DMS79 treated with DMSO at 0.1 percent for 48 hours (cell line): Measurements from ENCODE around the gene CCDC134.
A peak's percentile ranks its signal among the peaks of the same experiment; 100 is the strongest.
"Not testable (repeated sequence)": the region's sequence is repeated elsewhere in the genome, so short reads cannot be mapped to it uniquely, and the experiment has no call there.

Experiments
- DNase-seq: peaks from one replicate; lab custom pipeline; 2025; lab: John Stamatoyannopoulos, UW

Gene CCDC134

DNA sequence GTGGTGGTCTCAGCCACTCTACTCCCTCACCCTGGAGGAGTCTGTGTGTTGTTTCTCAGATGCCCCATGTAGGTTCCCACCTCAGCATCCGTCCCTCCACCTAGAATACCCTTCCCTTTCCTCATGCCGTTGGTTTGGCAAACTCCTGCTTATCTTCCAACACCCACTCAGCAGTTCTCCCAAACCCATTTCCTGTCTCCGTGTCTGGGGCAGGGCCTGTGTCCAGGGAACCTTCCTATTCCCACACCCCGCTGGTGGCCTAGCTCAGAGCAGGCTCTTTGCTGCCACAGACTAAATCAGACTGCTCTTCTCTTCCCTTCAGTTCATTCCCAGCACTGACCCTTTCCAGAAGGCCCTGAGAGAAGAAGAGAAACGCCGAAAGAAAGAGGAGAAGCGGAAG lies 24.9 kb downstream of the CCDC134 start:
- no peak for DNase-seq

- no peak for DNase-seq
Measured at GRCh38 chr22:41826021-41826420, 25.5 kb downstream of the CCDC134 start.

DNA sequence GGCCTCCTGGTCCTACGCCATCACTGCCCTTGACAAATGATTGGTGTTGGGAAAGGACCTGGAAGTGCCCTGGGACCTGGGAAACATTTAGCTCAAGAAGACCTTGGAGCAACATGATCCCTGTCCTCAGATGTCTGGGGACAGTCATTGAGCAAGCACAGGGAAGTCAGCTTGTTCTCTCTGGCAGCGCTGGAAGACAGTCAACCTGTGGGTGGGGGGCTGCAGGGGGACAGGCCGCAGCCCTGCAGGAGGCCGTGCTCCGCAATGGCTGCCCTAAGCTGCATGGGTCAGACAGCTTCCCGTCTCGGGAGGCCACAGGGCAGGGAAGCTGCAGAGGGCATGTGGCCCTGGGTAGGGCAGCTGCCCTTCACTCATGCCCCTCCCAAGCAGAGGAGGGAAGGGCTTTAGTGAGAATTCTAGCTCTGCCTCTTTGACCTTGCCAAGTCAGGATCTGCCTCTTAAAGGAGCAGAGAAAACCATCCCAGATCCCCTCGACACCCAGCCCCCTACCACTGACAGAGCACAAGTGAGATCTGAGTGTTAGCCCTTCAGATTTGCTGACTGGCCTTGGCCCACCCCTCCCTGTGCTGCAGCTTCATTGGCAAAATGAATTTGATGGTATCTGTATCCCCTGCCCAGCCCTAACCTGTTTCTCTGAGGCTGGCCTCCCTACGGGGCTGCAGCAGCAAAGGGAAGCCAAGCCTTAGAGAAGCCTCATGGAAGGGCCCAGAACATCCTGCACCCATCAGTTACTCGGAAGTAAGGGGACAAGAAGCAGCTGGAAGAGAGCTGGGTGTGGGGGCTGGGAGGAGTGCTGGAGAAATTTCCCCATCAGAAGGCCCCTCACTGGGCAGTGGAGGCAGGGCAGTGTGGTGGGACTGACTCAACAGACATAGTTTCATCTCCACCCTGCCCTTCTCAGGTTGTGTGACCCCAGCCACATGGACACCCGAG lies 26.2 kb downstream of the CCDC134 start:
- DNase-seq = no peak

- DNase-seq = no peak
Measured at GRCh38 chr22:41827671-41828070, 27.2 kb downstream of the CCDC134 start.

- DNase-seq = no peak
Measured at GRCh38 chr22:41828516-41828915, 28.0 kb downstream of the CCDC134 start.

DNA sequence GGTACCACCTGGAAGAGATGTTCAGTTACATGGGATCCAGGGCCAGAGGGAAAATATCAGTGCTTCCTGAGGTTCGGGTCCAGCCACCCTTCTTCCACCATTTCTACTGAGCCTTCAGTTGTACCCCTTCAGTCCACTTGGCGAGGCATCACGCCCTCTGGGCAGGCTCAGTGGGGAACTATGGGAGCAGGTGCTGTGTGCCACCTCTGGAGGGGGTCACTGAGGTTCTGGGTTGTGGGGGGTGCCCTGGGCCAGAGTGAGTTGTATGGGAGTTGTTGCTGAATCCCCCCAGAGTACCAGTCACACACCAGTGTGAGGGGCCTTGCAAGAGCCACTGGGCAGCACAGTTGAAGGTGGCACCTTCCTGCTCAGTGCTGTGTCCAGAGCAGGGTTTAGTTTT lies 29.7 kb downstream of the CCDC134 start:
- DNase-seq = no peak

GRCh38 chr22:41831383-41831782 lies 30.9 kb downstream of the CCDC134 start:
- DNase-seq = no peak

DNA sequence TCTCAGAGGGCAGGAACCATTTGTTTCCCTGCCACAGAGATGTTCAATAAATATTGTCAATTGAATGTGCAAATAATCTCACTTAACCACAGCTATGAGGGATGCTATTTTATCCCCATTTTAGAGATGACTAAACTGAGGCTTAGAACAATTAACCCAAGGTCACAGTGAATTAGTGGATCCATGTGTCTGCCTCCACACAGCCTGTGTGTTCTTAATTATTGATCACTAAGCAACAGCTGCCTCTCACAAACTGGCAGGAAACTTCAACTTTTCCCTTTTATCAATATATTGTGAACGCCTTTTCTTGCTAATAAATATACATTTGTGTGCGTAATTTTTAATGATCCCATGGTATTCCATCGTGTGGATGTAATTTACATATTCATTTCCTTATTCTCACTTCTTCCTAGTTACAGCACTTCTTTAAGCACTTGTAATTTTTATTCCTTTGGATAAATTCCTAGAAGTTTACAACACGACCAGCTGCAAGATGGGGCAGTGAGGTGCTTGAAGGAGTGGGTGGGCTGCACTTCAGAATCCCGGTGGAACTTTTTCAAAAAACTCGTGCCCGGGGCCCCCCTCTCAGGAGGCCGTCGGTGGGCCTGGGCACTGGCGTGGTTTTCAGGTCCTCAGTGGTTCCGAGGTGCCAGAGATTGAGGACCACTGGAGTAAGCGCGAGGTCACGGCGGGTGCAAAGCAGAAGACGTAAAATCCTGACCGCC lies 31.5 kb downstream of the CCDC134 start:
- no peak for DNase-seq

DNA sequence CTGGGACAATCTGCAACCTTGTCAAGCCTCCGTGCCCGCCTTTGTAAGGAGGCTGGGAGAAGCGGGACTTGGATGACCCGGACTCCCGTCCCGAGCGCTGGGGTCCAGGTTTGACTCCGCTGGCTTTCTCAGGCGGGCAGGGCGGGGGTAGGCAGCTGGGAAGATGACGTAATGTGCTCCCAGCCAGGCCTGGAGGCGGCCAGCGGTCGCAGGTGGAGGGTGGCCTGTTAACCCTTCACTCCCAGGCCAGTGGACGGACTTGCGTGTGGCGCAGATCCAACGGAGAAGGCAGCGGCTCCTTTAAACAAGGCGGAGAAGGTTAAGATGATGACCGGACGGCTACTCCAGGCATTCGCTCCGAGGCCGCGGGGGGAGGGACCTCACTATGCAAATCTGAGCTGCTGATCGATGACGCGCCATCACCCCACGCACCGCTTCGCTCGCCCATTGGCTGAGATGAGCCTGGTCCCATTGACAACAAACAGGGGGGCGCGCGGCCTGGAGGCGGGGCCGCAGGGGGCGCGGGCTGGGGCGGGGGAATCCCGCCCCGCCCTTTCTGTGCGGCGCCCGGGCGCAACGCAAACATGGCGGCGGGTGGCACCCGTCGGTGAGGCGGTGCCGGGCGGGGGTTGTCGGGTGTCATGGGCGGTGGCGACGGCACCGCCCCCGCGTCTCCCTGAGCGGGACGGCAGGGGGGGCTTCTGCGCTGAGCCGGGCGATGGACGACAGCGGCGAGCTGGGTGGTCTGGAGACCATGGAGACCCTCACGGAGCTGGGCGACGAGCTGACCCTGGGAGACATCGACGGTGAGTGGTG lies 32.3 kb downstream of the CCDC134 start, which contains the start of gene SREBF2:
SREBF2 (plus strand) TSS at position 553 of the 816 bp plus-strand sequence; CDS start at position 719, 166 bp downstream.
- peak; percentile 91 for DNase-seq

- no peak for DNase-seq
Measured at GRCh38 chr22:41833369-41834004, 33.0 kb downstream of the CCDC134 start.

DNA sequence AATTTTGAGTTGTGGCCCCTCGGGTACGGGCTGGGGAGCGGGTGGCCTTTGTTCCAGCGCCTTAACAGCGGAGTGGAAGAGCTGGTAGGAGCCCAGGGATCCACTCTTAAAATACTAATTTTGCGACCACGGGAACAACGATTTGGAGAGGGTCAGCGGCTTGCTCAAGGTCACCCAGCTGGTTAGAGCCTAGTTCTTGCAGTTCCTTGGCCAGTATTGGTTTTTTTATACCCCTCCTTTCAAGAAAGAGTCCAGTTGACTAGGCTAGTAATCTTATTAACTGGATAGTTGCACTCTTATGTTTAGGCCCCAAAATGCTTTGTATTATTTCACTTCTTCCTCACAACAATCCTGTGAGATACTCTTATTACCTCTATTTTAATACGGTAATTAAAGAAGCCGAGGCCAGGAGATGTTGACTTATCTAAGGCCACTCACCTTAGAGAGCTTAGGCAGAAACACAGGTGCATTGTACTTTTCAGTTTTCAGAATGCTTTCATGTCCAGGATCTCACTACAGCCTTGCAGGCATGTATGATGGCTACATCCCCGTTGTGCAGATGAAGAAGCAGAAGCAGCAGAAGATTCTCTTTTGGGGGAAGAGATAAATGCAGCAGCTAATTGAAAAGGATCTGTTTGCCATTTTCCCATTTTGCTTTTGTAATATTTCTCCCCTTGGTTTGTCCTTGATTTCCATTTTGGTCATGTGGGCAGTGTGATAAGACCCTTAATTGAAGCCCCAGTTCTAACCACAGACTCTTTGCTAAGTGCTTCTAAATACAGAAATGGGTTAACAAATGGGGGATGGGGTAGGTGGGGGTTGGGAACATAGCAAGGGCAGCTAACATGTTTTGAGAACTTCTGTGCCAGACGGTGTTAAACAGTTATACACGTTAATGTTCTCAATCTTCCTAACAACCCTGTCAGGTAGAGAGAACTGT lies 33.8 kb downstream of the CCDC134 start:
- DNase-seq = no peak

GRCh38 chr22:41835462-41835861 lies 35.0 kb downstream of the CCDC134 start:
- not testable (repeated sequence) for DNase-seq

GRCh38 chr22:41836551-41836950 lies 36.1 kb downstream of the CCDC134 start:
- DNase-seq = no peak

GRCh38 chr22:41838842-41839618 lies 38.6 kb downstream of the CCDC134 start:
- DNase-seq = no peak

DNA sequence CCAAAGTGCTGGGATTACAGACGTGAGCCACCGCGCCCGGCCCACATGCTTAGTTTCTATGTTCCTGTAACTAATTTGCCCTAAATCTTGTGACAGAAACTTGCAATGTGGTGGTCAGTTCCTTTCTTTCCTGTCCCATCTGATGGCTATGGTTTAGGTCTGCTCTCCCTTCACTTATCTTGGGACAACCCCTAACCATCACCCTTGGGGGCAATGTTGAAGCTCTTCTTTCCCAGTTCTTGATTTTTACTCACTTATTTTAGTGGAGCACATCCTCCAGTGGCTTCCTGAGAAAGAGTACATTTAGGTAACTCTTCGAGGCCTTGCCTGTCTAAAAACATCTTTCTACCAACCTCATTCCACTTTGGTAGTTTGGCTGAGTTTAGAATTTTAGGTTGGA lies 39.7 kb downstream of the CCDC134 start:
- no peak for DNase-seq

DNA sequence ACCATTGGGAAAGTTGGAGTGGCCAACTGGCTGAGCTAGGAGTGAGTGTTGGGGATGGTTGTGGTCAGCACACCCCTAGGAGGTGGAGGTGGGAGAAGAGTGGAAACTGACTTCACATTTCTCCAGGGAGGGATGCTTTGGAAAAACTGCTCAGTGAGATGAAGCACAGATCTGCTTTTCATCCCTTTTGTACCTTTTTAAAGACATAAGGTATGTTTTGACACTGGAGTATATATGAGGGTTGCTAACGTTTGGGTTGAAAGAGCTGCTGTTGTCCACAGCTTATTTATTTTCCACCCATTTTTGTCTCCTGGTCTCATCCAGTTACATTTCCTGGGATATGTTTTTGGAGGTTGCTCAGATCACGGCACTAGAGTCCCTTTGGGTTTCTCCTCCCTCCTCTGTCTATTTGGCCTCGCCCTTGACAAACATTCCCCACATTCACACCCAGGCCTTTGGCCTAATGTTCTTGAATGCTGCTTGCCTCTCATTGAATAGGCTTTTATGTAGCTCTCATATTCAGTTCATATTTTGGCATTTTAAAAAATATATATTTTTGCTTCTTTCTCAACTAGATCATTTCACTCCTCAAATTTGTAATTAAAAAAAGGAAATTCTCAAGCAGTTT lies 40.7 kb downstream of the CCDC134 start:
- DNase-seq = no peak

GRCh38 chr22:41842996-41843970 lies 42.8 kb downstream of the CCDC134 start:
- DNase-seq = no peak

DNA sequence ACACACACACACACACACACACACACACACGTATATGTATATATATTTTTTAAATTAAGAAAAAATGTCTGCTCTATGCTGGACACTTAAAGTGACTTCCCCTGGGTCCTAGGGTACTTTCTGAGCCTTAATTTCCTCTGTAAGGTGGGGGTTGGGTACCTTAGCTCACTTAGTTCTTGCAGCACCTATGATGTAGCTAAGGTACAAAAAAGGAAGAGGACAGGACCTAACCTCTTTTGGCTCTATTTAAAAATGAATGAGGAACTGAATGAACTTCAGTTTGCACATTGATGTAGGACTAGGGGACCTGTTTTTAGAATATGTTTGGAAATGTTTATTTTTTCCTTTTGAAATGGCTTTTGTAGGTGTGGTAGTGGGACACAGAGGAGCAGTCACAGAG lies 43.6 kb downstream of the CCDC134 start:
- no peak for DNase-seq
